Measurements from ENCODE around the gene MTRR. TPM values are rescaled to one million over a fixed set of nuclear protein-coding genes. Genes with fewer than 3 reads are reported as not detected.

MTRR gene
- total RNA-seq, 1 experiment from 2014 or later = 57.1 TPM

DNA sequence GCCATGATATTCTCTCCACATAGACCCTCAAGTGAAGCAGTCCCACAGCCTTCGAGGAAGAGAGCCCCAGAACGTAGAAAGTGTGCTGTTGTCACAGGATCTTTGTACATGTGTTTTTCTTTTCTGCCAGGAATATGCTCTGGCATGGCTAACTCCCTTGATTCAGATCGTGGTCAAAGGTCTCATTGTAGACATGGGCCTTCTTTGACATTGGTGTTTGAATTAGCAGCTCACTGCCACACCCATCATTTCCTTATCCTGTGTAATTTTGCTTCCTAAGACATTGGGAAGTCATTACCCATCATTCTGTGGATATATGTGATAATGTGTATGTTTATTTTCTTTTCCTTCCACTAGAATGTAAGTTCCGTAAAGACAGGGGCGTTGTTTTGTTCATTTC lies 25.5 kb downstream of the MTRR start:
- no peak overlapping the region for H3K4me3 ChIP-seq (ENCODE audit: low read depth, low read length, poor library complexity, severe bottlenecking)
- no TSS peak for BruUV-seq (replicated peaks)
- H3K36me3 ChIP-seq (ENCODE audit: insufficient read depth, low read length, poor library complexity, severe bottlenecking) = peaks cover 85% of the 10 kb centered on the region
- no peak for DNase-seq (ENCODE audit: low spot score)
- H3K27ac ChIP-seq (ENCODE audit: low read depth, low read length, poor library complexity, severe bottlenecking) = no peak overlapping the region
- no peaks in the 10 kb centered on the region for H3K27me3 ChIP-seq (replicated peaks; ENCODE audit: insufficient read depth, low read depth, low read length, poor library complexity)
- H3K4me1 ChIP-seq (ENCODE audit: insufficient read depth, low read length, poor library complexity, severe bottlenecking) = no peaks in the 10 kb centered on the region
- no peaks in the 10 kb centered on the region for H3K9me3 ChIP-seq (ENCODE audit: low read depth, low read length, poor library complexity, severe bottlenecking)
- TF ChIP-seq, protein P1, sequence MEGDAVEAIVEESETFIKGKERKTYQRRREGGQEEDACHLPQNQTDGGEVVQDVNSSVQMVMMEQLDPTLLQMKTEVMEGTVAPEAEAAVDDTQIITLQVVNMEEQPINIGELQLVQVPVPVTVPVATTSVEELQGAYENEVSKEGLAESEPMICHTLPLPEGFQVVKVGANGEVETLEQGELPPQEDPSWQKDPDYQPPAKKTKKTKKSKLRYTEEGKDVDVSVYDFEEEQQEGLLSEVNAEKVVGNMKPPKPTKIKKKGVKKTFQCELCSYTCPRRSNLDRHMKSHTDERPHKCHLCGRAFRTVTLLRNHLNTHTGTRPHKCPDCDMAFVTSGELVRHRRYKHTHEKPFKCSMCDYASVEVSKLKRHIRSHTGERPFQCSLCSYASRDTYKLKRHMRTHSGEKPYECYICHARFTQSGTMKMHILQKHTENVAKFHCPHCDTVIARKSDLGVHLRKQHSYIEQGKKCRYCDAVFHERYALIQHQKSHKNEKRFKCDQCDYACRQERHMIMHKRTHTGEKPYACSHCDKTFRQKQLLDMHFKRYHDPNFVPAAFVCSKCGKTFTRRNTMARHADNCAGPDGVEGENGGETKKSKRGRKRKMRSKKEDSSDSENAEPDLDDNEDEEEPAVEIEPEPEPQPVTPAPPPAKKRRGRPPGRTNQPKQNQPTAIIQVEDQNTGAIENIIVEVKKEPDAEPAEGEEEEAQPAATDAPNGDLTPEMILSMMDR (conservative IDR thresholded peaks at IDR 0.05; ENCODE audit: low read depth, low read length) = no peak
- no peak for TF ChIP-seq EZH2 (IDR thresholded peaks at IDR 0.05; ENCODE audit: borderline replicate concordance, low read depth, low read length, poor library complexity, severe bottlenecking)
- CTCF ChIA-PET = no interaction called here
- POLR2A ChIA-PET (ENCODE audit: low non-redundant PET) = no interaction called here
- intact Hi-C loops (cut with micrococcal nuclease; ENCODE audit: unreplicated experiment) = no loop called here

DNA sequence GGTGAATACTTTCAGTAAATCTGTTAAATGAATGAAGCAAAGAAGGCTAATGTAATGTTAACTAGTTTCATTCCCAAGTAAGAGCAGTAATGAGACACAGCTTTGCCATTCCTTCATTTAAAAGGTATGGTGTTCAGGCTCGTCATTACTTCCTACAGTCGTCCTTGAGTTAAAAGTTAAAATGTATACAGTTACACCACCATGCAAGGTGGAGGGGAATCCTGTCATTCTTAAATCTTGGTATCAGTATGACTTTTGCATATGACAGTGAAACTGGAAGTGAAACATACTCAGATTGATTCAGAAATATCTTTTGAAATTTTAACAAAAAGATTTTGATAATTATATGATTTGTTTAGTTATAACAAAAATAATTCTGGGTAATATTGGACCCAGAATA lies 25.9 kb downstream of the MTRR start:
- peaks cover 85% of the 10 kb centered on the region for H3K36me3 ChIP-seq (ENCODE audit: insufficient read depth, low read length, poor library complexity, severe bottlenecking)
- no TSS peak for BruUV-seq (replicated peaks)

DNA sequence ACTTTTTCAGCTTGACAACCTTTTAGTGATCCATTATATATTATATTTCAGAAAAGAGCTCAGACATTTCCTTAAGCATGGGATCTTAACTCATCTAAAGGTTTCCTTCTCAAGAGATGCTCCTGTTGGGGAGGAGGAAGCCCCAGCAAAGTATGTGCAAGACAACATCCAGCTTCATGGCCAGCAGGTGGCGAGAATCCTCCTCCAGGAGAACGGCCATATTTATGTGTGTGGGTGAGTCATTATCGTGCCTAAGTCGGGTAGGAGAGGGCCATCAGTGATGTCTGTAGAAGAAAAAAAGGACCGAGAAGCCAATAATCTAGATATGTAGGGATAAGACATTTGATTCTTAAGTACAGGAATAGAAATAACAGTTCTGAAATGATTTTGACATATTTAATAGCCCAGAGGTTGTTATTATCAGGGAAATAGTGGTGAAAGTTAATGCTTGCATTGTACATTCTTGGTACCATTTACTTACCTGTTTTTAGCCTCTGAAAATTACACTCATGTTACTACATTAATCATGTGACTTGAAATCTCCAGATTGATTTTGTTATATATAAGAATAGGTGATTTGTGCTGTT lies 28.2 kb downstream of the MTRR start:
- CTCF ChIA-PET = interaction anchor here (1.2 kb wide), 2 partner anchors 10 to 12 kb away, joined by 3 read pairs; no protein-coding TSS in a partner anchor
- POLR2A ChIA-PET (ENCODE audit: low non-redundant PET) = no interaction called here
- H3K27me3 ChIP-seq (replicated peaks; ENCODE audit: insufficient read depth, low read depth, low read length, poor library complexity) = no peaks in the 10 kb centered on the region
- BruUV-seq (replicated peaks) = no TSS peak
- no peak overlapping the region for H3K27ac ChIP-seq (ENCODE audit: low read depth, low read length, poor library complexity, severe bottlenecking)
- no peaks in the 10 kb centered on the region for H3K9me3 ChIP-seq (ENCODE audit: low read depth, low read length, poor library complexity, severe bottlenecking)
- intact Hi-C loops (cut with micrococcal nuclease; ENCODE audit: unreplicated experiment) = no loop called here
- TF ChIP-seq, protein P1 (conservative IDR thresholded peaks at IDR 0.05; ENCODE audit: low read depth, low read length) = peak; percentile 59
- TF ChIP-seq EZH2 (IDR thresholded peaks at IDR 0.05; ENCODE audit: borderline replicate concordance, low read depth, low read length, poor library complexity, severe bottlenecking) = no peak
- H3K4me1 ChIP-seq (ENCODE audit: insufficient read depth, low read length, poor library complexity, severe bottlenecking) = no peaks in the 10 kb centered on the region
- no peak overlapping the region for H3K4me3 ChIP-seq (ENCODE audit: low read depth, low read length, poor library complexity, severe bottlenecking)
- peaks cover 87% of the 10 kb centered on the region for H3K36me3 ChIP-seq (ENCODE audit: insufficient read depth, low read length, poor library complexity, severe bottlenecking)
- DNase-seq (ENCODE audit: low spot score) = peak; percentile 71

More for the DNA sequence above, 25.9 kb downstream of the MTRR start:
- no peak for TF ChIP-seq EZH2 (IDR thresholded peaks at IDR 0.05; ENCODE audit: borderline replicate concordance, low read depth, low read length, poor library complexity, severe bottlenecking)
- TF ChIP-seq, protein P1 (conservative IDR thresholded peaks at IDR 0.05; ENCODE audit: low read depth, low read length) = no peak
- intact Hi-C loops (cut with micrococcal nuclease; ENCODE audit: unreplicated experiment) = no loop called here
- no peaks in the 10 kb centered on the region for H3K4me1 ChIP-seq (ENCODE audit: insufficient read depth, low read length, poor library complexity, severe bottlenecking)
- ChIA-PET POLR2A (ENCODE audit: low non-redundant PET) (no interaction called here), CTCF (no interaction called here)
- H3K27me3 ChIP-seq (replicated peaks; ENCODE audit: insufficient read depth, low read depth, low read length, poor library complexity) = no peaks in the 10 kb centered on the region
- H3K27ac ChIP-seq (ENCODE audit: low read depth, low read length, poor library complexity, severe bottlenecking) = no peak overlapping the region
- no peak overlapping the region for H3K4me3 ChIP-seq (ENCODE audit: low read depth, low read length, poor library complexity, severe bottlenecking)
- no peak for DNase-seq (ENCODE audit: low spot score)
- H3K9me3 ChIP-seq (ENCODE audit: low read depth, low read length, poor library complexity, severe bottlenecking) = no peaks in the 10 kb centered on the region
